ENCODE measurements around the gene HSPA8. TPM values are rescaled to one million over a fixed set of nuclear protein-coding genes. Genes with fewer than 3 reads are reported as not detected.

Gene HSPA8
- total and polyA plus RNA-seq, 10 of the 15 experiments (the other 5 are each of a cell fraction or from before 2014, with no cell fraction given): 1,190 to 3,205 (median 2,045) TPM

DNA sequence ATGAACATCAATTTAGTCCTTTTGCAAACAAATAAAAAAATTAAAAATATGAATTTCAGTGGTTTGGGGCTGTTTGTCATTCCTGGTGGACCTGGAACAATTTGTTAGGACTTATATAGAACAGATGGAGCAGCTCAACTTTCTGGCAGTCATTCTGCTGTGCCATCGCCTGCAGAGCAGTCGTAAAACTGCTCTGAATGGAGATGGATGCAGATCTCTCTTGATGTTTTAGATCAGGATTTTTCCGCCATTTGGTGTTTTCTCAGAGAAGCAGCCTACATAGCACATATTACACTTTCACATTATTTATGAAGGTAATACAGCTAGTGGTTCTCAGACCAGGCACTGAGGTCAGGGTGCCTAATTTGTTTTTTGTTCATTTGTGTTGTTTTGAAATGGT lies 31.8 kb upstream of the HSPA8 start:
- POLR2A ChIA-PET: no interaction called here
- TF ChIP-seq RB1 (IDR thresholded peaks at IDR 0.05; ENCODE audit: borderline replicate concordance): no peak
- no peak for TF ChIP-seq CHD1 (IDR thresholded peaks at IDR 0.05; ENCODE audit: low read depth, low read length)
- no peak for TF ChIP-seq EGR1 (IDR thresholded peaks at IDR 0.05; ENCODE audit: borderline replicate concordance in 1 of 2, low read depth in 2 of 2, low read length in 2 of 2)
- no peak for TF ChIP-seq SMAD5 (IDR thresholded peaks at IDR 0.05; ENCODE audit: low read depth)
- TF ChIP-seq ZBTB4 (CRISPR knock-in tag; IDR thresholded peaks at IDR 0.05): no peak
- TF ChIP-seq ESRRA (IDR thresholded peaks at IDR 0.05; ENCODE audit: low read length): no peak
- no peak for TF ChIP-seq BACH1 (IDR thresholded peaks at IDR 0.05; ENCODE audit: borderline replicate concordance)
- no peak for TF ChIP-seq YY1 (IDR thresholded peaks at IDR 0.05; ENCODE audit: low read depth, low read length)
- Histone ChIP-seq H3K27ac (ENCODE audit: control insufficient read depth, insufficient read depth) (no peak overlapping the region), H2AFZ (ENCODE audit: control insufficient read depth, low read depth, low read length) (no peak overlapping the region), H3K4me3 (no peak overlapping the region), H3K4me2 (ENCODE audit: control insufficient read depth, insufficient read depth) (no peak overlapping the region), H3K27me3 (replicated peaks in 1 of 2; ENCODE audit: control insufficient read depth in 2 of 2, insufficient read depth in 2 of 2, low read length in 1 of 2) (no peaks in the 10 kb centered on the region), H3K9me3 (replicated peaks; ENCODE audit: control insufficient read depth, insufficient read depth, low read length) (no peaks in the 10 kb centered on the region), H3K9ac (ENCODE audit: control insufficient read depth, insufficient read depth, low read length) (no peak overlapping the region), H4K20me1 (ENCODE audit: control insufficient read depth, insufficient read depth) (no peaks in the 10 kb centered on the region), H3K36me3 (ENCODE audit: control insufficient read depth in 2 of 2, insufficient read depth in 2 of 2, low read length in 1 of 2) (no peaks in the 10 kb centered on the region), H3K4me1 (ENCODE audit: control insufficient read depth, insufficient read depth, low read length) (no peaks in the 10 kb centered on the region), H3K79me2 (ENCODE audit: control insufficient read depth, insufficient read depth, low read length) (no peaks in the 10 kb centered on the region)
- intact Hi-C loops (cut with micrococcal nuclease; ENCODE audit: unreplicated experiment): no loop called here
- RAD21 ChIA-PET (ENCODE audit: unreplicated experiment): interaction anchor here (1.2 kb wide), 1 partner anchor 9 kb away, joined by 3 read pairs; no protein-coding TSS in a partner anchor
- WGBS (ENCODE audit: insufficient coverage, insufficient replicate concordance, low lambda C conversion rate, missing lambda C conversion rate): 79% methylated on average over 3 of the region's 3 CpGs
- no peak for DNase-seq (ENCODE audit: low read depth, low spot score)
- ATAC-seq: no peak
- BruUV-seq (replicated peaks): no TSS peak
- no peak for FAIRE-seq
- CTCF ChIA-PET: interaction anchor here (1.5 to 1.8 kb wide), 2 partner anchors 9 to 36 kb away, joined by 5 to 6 read pairs; no protein-coding TSS in a partner anchor
- SMC1A ChIA-PET (ENCODE audit: uncharacterized antibody, unreplicated experiment): no interaction called here
- in situ Hi-C loops (cut with MboI): no loop called here

Data from GM12878 (cell line).